Spleen (tissue), 13 donors: Measurements from ENCODE around the gene ZNF829. TPM values are rescaled to one million over a fixed set of nuclear protein-coding genes. Genes with fewer than 3 reads are reported as not detected.

Experiments
- DNase-seq: peaks from one replicate; pipeline ENCODE4 v3.0.0-alpha.2; 2020
- H3K27ac ChIP-seq, 8 donors: fragments of 200-600 bp; sonication (generic) in 7 of 8; 1 replicate in 4 of 8; 2 replicates in 4 of 8; pipeline versions ENCODE4 v1.5.0 to v1.8.0; 2016 to 2021; ENCODE audit warnings: inconsistent platforms in 4 of 8, mild to moderate bottlenecking in 4 of 8, moderate library complexity in 1 of 8
- H3K27me3 ChIP-seq, 7 donors: fragments of 200-600 bp; sonication (generic) in 6 of 7; replicated peaks in 1 of 7; 1 replicate in 4 of 7; 2 replicates in 3 of 7; pipeline versions ENCODE4 v1.5.0 to v1.8.0; 2016 to 2021; ENCODE audit warnings: inconsistent platforms in 3 of 7, mild to moderate bottlenecking in 1 of 7
- H3K36me3 ChIP-seq, 6 donors: fragments of 200-600 bp; sonication (generic) in 5 of 6; 1 replicate in 4 of 6; 2 replicates in 2 of 6; pipeline versions ENCODE4 v1.5.0 to v1.8.0; 2016 to 2021; ENCODE audit warnings: inconsistent platforms in 2 of 6
- H3K4me1 ChIP-seq, 6 donors: fragments of 200-600 bp; sonication (generic) in 5 of 6; 1 replicate in 3 of 6; 2 replicates in 3 of 6; pipeline versions ENCODE4 v1.5.0 to v1.8.0; 2016 to 2021; ENCODE audit warnings: inconsistent platforms in 3 of 6
- H3K4me3 ChIP-seq, 8 donors: fragments of 200-600 bp; sonication (generic) in 7 of 8; 1 replicate in 4 of 8; 2 replicates in 4 of 8; pipeline versions ENCODE4 v1.5.0 to v1.8.0; 2016 to 2021; ENCODE audit warnings: inconsistent platforms in 4 of 8, mild to moderate bottlenecking in 4 of 8, moderate library complexity in 2 of 8
- H3K9me3 ChIP-seq, 8 donors: fragments of 200-600 bp; sonication (generic) in 7 of 8; 1 replicate in 4 of 8; 2 replicates in 4 of 8; pipeline versions ENCODE4 v1.5.0 to v1.8.0; 2016 to 2021; ENCODE audit warnings: inconsistent platforms in 4 of 8
- POLR2A ChIP-seq, 3 donors: fragments of 450-650 bp; IDR thresholded peaks; one replicate each; pipeline ENCODE4 v1.5.1; 2017; ENCODE audit warnings: antibody characterized with exemption in 3 of 3, mild to moderate bottlenecking in 1 of 3
- POLR2AphosphoS5 ChIP-seq, 3 donors: sonication (generic); formaldehyde crosslinking; IDR thresholded peaks; one replicate each; pipeline ENCODE4 v1.5.1; 2017; ENCODE audit warnings: antibody characterized with exemption in 3 of 3
- WGBS, 5 donors: extraction: QIAGEN DNeasy Blood & Tissue Kit in 3 of 5; methylation state at CpG; one replicate each; pipeline versions ENCODE4 v1.1.5 to v1.1.7; 2013 to 2018; 5-methylcytosine and 5-hydroxymethylcytosine counted together
- intact Hi-C: fragments of 100-400 bp; cut with DNase I; formaldehyde crosslinking; loops from one replicate; pipeline ENCODE4 v1.15.0; 2023; ENCODE audit warnings: low total_unique reads
- long read RNA-seq, 2 donors: transcript quantifications; one replicate each; lab custom pipeline, GENCODE V29; 2026
- polyA plus RNA-seq, 3 donors: library from polyadenylated mRNA; stranded (reverse); fragments of 200-250 nt; gene quantifications; one replicate each; pipeline ENCODE4 v1.2.1, GENCODE V29; 2013
- total RNA-seq, 7 donors: library from RNA; depleted of rRNA in 3 of 7; stranded (reverse); fragments of >200 nt in 3 of 7; fragmentation: NEBNext Ultra II Directional in 4 of 7; extraction: Animal tissue kit (Norgen Biotek cat#: 25700) in 4 of 7; gene quantifications; one replicate each; pipeline versions ENCODE4 v1.1.0 to v1.2.1, GENCODE V29; 2016 to 2021
- TF ChIP-seq, protein P1 (sequence below), 11 experiments: fragments of 200-600 bp in 7 of 11; fragments of 450-650 bp in 4 of 11; sonication (generic) in 4 of 11; IDR thresholded peaks in 8 of 11; conservative IDR thresholded peaks in 3 of 11; 1 replicate in 7 of 11; 2 replicates in 4 of 11; pipeline versions ENCODE4 v1.4.0 to v1.8.0; 2016 to 2021; ENCODE audit warnings: antibody characterized with exemption in 11 of 11, inconsistent platforms in 4 of 11, mild to moderate bottlenecking in 1 of 11
- donor health status: healthy with polysubstance abuse.
- donor health status: DM: no; HTN: no; CAD: no; lungs with moderate emphysema.
- donor health status: DM: no; HTN: no; CAD: no.
- donor health status: Bipolar disorder and iron deficiency.
- donor health status: healthy.
- donor health status: DM: no; HTN: no; CAD: no.
- donor health status: DM: yes; HTN: yes; CAD: no.

Gene ZNF829
- total RNA-seq: 1 to 10 TPM; 2.7 to 4.7 (median 4.5) TPM
- 1 to 10 TPM in 2 of 3 donors, under 1 TPM in 1; 0.85 to 1.3 (median 1.1) TPM for polyA plus RNA-seq
- long read RNA-seq, donor 1: 0 reads
- long read RNA-seq, donor 2: 0 reads

DNA sequence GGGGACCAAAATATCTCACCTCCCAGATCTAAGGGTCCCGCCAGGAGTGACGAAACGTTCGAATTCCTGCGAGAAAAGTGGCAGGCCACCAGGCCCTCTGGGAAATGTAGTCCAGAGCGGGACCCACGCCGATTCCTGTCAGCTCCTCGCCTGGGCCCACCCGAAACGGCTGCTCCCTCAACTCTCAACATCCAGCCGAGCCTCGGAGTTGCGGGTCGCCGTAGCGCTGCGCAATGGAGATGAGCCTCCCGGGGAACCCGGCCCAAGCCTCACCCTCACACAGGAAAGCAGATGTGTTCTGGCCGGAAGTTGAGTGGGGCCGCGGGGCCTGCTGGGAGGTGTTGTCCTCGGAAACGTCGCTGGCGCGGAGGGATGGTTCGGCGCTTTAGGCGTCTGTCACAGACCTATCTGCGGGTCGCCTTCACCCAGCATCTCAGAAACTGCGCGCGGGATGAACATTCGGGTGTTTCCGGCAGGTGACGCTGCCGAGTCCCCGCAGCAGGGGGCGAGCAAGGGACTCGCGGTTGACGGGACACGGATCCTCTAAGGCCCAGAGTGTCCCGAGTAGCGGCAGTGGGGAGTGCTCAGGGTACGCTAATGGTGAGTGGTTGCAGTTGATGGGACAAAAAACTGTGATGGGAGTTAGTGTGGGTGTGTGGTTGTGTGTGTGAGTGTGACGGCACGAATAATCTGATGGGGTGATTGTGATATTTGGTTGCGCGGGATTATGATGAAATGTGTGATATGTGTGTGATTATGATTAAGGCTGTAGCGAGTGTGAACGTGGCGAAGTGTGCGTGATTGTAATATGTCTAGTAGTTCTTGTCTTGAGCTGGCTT lies at the start of gene ZNF829, which contains the start of gene ZNF568:
TSS of gene ZNF829 (minus strand) at position 300 of the 839 bp plus-strand sequence. CDS start 1,124 bp downstream, outside the sequence.
TSS of gene ZNF568 (plus strand) at position 341 of the 839 bp plus-strand sequence. CDS start 6,439 bp downstream, outside the sequence.
- intact Hi-C loops: loop anchor here (10.0 kb wide), 2 partner anchors 61 to 231 kb away; partner anchors contain the start of genes ZNF345 and ZNF567
- peak; percentile 97 for DNase-seq
- Histone ChIP-seq H3K4me3 (peak within 1 kb of the TSS; percentile 59 to 77 (median 69)), H3K27ac (peak within 1 kb of the TSS; percentile 92 to 99 (median 96)), H3K9me3 (peaks cover 0 to 74% (median 53%) of the 10 kb centered on the region in 8 donors), H3K4me1 (peaks cover 13 to 27% (median 21%) of the 10 kb centered on the region in 6 donors), H3K36me3 (peaks cover 0 to 69% (median 35%) of the 10 kb centered on the region in 6 donors), H3K27me3 (no peaks in the 10 kb centered on the region)
- 1% methylated on average over 37 to 57 of the region's 57 CpGs for WGBS, 5 donors
- peak; percentile 84 to 91 (median 88) for TF ChIP-seq POLR2AphosphoS5 (IDR thresholded peaks at IDR 0.05)
- TF ChIP-seq, protein P1, sequence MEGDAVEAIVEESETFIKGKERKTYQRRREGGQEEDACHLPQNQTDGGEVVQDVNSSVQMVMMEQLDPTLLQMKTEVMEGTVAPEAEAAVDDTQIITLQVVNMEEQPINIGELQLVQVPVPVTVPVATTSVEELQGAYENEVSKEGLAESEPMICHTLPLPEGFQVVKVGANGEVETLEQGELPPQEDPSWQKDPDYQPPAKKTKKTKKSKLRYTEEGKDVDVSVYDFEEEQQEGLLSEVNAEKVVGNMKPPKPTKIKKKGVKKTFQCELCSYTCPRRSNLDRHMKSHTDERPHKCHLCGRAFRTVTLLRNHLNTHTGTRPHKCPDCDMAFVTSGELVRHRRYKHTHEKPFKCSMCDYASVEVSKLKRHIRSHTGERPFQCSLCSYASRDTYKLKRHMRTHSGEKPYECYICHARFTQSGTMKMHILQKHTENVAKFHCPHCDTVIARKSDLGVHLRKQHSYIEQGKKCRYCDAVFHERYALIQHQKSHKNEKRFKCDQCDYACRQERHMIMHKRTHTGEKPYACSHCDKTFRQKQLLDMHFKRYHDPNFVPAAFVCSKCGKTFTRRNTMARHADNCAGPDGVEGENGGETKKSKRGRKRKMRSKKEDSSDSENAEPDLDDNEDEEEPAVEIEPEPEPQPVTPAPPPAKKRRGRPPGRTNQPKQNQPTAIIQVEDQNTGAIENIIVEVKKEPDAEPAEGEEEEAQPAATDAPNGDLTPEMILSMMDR (IDR thresholded peaks at IDR 0.05 in 8 of 11, conservative IDR thresholded peaks at IDR 0.05 in 3 of 11): peak; percentile 28 to 79 (median 64)
- TF ChIP-seq POLR2A (IDR thresholded peaks at IDR 0.05): peak in 1 of 3 donors; percentile 28

DNA sequence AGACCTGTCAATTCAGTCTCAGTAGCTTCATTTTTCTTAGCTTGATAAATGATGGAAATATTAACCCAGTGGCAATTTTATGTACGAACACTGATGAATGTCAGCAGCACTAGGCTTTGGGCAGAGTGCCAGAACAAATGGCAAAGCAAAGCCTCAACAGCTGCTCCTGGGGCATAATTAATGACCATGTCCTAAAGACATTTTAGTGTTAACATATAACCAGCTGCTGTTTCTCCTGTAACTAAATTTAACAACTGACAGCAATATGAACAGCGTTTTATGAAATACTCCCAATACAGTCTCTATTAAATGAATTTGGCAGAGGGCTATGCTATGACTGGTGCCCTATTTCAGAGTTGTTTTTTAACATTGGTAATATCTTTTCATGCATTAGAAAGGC lies 47.2 kb upstream of the ZNF829 start:
- TF ChIP-seq POLR2AphosphoS5 (IDR thresholded peaks at IDR 0.05) (no peak), POLR2A (IDR thresholded peaks at IDR 0.05) (no peak)
- TF ChIP-seq, protein P1 (IDR thresholded peaks at IDR 0.05 in 8 of 11, conservative IDR thresholded peaks at IDR 0.05 in 3 of 11): no peak
- peaks cover 0 to 4% (median 0%) of the 10 kb centered on the region in 6 donors for H3K36me3 ChIP-seq
- no peaks in the 10 kb centered on the region for H3K27me3 ChIP-seq
- no peak for DNase-seq
- no peaks in the 10 kb centered on the region for H3K4me1 ChIP-seq
- WGBS, 5 donors: 50 to 70% (median 60%) methylated on average over 2 of the region's 2 CpGs
- H3K9me3 ChIP-seq: peaks cover 0 to 100% (median 81%) of the 10 kb centered on the region in 8 donors
- intact Hi-C loops: no loop called here
- H3K27ac ChIP-seq: peak overlapping the region in 2 of 8 donors; percentile 12 to 22
- no peak overlapping the region for H3K4me3 ChIP-seq

DNA sequence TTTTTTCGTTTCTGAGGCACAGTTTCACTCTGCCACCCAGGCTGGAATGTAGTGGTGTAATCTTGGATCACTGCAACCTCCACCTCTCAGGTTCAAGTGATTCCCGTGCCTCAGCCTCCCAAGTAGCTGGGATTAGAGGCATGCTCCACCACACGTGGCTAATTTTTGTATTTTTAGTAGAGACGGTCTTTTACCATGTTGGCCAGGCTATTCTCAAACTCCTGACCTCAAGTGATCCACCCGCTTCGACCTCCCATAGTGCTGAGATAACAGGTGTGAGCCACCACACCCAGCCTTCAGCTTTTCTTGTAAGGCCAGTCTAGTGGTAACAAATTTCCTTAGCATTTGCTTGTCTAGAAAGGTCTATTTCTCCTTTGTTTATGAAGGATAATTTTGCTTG lies 46.3 kb upstream of the ZNF829 start:
- Histone ChIP-seq H3K36me3 (peaks cover 0 to 4% (median 0%) of the 10 kb centered on the region in 6 donors), H3K4me3 (no peak overlapping the region), H3K9me3 (peaks cover 5 to 100% (median 91%) of the 10 kb centered on the region in 8 donors), H3K4me1 (no peaks in the 10 kb centered on the region), H3K27ac (no peak overlapping the region), H3K27me3 (no peaks in the 10 kb centered on the region)
- WGBS, 5 donors: 86 to 93% (median 90%) methylated on average over 6 of the region's 6 CpGs
- TF ChIP-seq POLR2A (IDR thresholded peaks at IDR 0.05) (no peak), POLR2AphosphoS5 (IDR thresholded peaks at IDR 0.05) (no peak)
- TF ChIP-seq, protein P1 (IDR thresholded peaks at IDR 0.05 in 8 of 11, conservative IDR thresholded peaks at IDR 0.05 in 3 of 11): no peak
- intact Hi-C loops: no loop called here
- DNase-seq: no peak
